ENCODE measurements around the gene SSR2.

SSR2 gene

GRCh38 chr1:155990005-155990739, 30.6 kb downstream of the SSR2 start:
- H3K27ac ChIP-seq (ENCODE audit: extremely low read depth, low read depth, low read length): no peak overlapping the region
- no peaks in the 10 kb centered on the region for H3K4me1 ChIP-seq (ENCODE audit: control insufficient read depth, insufficient read depth, low read length)
- H3K36me3 ChIP-seq (ENCODE audit: control insufficient read depth in 2 of 2, insufficient read depth in 1 of 2, low read length in 2 of 2): no peaks in the 10 kb centered on the region
- CTCF ChIA-PET: interaction anchor here (0.6 to 6.9 kb wide), 27 partner anchors 8 to 239 kb away, joined by 3 to 104 read pairs (median 6); partner anchors contain the start of genes ARHGEF2 and KHDC4
- TF ChIP-seq EGR2 (tag by site-specific recombination; IDR thresholded peaks at IDR 0.05; ENCODE audit: low read depth) (peak; percentile 81), ZNF670 (tag by site-specific recombination; IDR thresholded peaks at IDR 0.05; ENCODE audit: low read depth) (no peak), SP3 (tag by site-specific recombination; IDR thresholded peaks at IDR 0.05) (no peak), ZFHX2 (tag by site-specific recombination; conservative IDR thresholded peaks at IDR 0.05) (peak; percentile 61), ZNF776 (tag by site-specific recombination; IDR thresholded peaks at IDR 0.05; ENCODE audit: borderline replicate concordance) (no peak)
- TF ChIP-seq, protein P1, sequence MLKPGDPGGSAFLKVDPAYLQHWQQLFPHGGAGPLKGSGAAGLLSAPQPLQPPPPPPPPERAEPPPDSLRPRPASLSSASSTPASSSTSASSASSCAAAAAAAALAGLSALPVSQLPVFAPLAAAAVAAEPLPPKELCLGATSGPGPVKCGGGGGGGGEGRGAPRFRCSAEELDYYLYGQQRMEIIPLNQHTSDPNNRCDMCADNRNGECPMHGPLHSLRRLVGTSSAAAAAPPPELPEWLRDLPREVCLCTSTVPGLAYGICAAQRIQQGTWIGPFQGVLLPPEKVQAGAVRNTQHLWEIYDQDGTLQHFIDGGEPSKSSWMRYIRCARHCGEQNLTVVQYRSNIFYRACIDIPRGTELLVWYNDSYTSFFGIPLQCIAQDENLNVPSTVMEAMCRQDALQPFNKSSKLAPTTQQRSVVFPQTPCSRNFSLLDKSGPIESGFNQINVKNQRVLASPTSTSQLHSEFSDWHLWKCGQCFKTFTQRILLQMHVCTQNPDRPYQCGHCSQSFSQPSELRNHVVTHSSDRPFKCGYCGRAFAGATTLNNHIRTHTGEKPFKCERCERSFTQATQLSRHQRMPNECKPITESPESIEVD (tag by site-specific recombination; IDR thresholded peaks at IDR 0.05): no peak
- TF ChIP-seq, protein P2, sequence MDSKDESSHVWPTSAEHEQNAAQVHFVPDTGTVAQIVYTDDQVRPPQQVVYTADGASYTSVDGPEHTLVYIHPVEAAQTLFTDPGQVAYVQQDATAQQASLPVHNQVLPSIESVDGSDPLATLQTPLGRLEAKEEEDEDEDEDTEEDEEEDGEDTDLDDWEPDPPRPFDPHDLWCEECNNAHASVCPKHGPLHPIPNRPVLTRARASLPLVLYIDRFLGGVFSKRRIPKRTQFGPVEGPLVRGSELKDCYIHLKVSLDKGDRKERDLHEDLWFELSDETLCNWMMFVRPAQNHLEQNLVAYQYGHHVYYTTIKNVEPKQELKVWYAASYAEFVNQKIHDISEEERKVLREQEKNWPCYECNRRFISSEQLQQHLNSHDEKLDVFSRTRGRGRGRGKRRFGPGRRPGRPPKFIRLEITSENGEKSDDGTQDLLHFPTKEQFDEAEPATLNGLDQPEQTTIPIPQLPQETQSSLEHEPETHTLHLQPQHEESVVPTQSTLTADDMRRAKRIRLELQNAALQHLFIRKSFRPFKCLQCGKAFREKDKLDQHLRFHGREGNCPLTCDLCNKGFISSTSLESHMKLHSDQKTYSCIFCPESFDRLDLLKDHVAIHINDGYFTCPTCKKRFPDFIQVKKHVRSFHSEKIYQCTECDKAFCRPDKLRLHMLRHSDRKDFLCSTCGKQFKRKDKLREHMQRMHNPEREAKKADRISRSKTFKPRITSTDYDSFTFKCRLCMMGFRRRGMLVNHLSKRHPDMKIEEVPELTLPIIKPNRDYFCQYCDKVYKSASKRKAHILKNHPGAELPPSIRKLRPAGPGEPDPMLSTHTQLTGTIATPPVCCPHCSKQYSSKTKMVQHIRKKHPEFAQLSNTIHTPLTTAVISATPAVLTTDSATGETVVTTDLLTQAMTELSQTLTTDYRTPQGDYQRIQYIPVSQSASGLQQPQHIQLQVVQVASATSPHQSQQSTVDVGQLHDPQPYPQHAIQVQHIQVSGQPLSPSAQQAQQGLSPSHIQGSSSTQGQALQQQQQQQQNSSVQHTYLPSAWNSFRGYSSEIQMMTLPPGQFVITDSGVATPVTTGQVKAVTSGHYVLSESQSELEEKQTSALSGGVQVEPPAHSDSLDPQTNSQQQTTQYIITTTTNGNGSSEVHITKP (tag by site-specific recombination; IDR thresholded peaks at IDR 0.05): no peak
- no peak overlapping the region for H3K4me3 ChIP-seq (ENCODE audit: low read depth, low read length)
- no peaks in the 10 kb centered on the region for H3K9me3 ChIP-seq (ENCODE audit: control insufficient read depth, insufficient read depth, low read depth, low read length)
- POLR2A ChIA-PET: interaction anchor here (0.5 to 1.9 kb wide), 6 partner anchors 12 to 76 kb away, joined by 3 to 8 read pairs (median 3); partner anchors contain the start of genes ARHGEF2 and KHDC4

DNA sequence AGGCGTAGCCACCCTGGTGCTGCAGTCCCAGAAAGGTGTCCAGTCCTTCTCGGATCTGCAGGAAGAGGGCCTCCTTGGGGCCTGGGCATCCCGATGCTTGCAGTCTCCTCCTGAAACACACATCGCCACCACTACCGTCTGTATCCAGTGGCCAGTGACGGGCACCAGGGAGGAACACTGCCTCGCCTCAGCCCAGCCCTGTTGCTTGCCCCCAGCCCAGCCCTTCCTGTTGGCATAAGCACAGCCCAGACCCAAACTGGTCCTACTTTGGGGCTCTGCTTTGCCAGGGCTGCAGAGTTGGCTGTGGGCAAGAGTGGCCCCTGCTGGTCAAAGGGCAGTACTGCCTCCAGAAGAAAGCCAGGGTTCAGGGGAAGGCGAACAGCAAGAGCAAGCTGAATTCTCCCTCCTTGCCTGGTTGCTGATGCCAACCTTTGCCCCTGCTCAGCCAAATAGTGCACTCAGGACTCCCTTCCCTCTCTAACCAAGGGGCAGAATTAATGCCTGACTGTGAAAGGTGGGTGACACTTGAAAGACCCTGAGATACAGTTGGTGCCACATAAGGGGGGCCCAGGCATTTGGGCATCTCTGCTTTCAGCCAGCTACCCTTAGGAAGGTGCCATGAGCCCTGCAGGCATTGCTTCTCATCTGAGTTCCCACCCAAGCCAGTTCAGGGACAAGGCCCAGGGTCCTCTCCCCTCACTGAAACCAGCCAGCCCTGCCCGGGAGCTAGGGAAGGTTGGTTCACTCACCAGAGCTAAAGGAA, 31.3 kb downstream of the SSR2 start:
- Histone ChIP-seq H3K9me3 (ENCODE audit: control insufficient read depth, insufficient read depth, low read depth, low read length) (no peaks in the 10 kb centered on the region), H3K27ac (ENCODE audit: extremely low read depth, low read depth, low read length) (no peak overlapping the region), H3K4me1 (ENCODE audit: control insufficient read depth, insufficient read depth, low read length) (no peaks in the 10 kb centered on the region), H3K36me3 (ENCODE audit: control insufficient read depth in 2 of 2, insufficient read depth in 1 of 2, low read length in 2 of 2) (no peaks in the 10 kb centered on the region), H3K4me3 (ENCODE audit: low read depth, low read length) (no peak overlapping the region)
- ChIA-PET POLR2A (interaction anchor here (0.5 to 1.9 kb wide), 7 partner anchors 11 to 76 kb away, joined by 3 to 8 read pairs (median 3); partner anchors contain the start of genes ARHGEF2 and KHDC4), CTCF (interaction anchor here (0.6 to 6.9 kb wide), 27 partner anchors 8 to 238 kb away, joined by 3 to 104 read pairs (median 6); partner anchors contain the start of genes ARHGEF2 and KHDC4)
- TF ChIP-seq ZNF23 (tag by site-specific recombination; IDR thresholded peaks at IDR 0.05; ENCODE audit: borderline replicate concordance) (no peak), SCRT1 (tag by site-specific recombination; IDR thresholded peaks at IDR 0.05; ENCODE audit: borderline replicate concordance) (no peak), ZNF112 (tag by site-specific recombination; IDR thresholded peaks at IDR 0.05) (no peak), ZNF350 (tag by site-specific recombination; IDR thresholded peaks at IDR 0.05) (no peak), ZNF16 (tag by site-specific recombination; IDR thresholded peaks at IDR 0.05; ENCODE audit: low read depth) (no peak), ZNF777 (tag by site-specific recombination; IDR thresholded peaks at IDR 0.05; ENCODE audit: borderline replicate concordance) (no peak), ZNF610 (tag by site-specific recombination; IDR thresholded peaks at IDR 0.05; ENCODE audit: borderline replicate concordance) (no peak), ZNF48 (tag by site-specific recombination; IDR thresholded peaks at IDR 0.05) (no peak), KLF10 (tag by site-specific recombination; IDR thresholded peaks at IDR 0.05) (no peak)
- TF ChIP-seq, protein P1 (tag by site-specific recombination; IDR thresholded peaks at IDR 0.05): no peak
- TF ChIP-seq, protein P3, sequence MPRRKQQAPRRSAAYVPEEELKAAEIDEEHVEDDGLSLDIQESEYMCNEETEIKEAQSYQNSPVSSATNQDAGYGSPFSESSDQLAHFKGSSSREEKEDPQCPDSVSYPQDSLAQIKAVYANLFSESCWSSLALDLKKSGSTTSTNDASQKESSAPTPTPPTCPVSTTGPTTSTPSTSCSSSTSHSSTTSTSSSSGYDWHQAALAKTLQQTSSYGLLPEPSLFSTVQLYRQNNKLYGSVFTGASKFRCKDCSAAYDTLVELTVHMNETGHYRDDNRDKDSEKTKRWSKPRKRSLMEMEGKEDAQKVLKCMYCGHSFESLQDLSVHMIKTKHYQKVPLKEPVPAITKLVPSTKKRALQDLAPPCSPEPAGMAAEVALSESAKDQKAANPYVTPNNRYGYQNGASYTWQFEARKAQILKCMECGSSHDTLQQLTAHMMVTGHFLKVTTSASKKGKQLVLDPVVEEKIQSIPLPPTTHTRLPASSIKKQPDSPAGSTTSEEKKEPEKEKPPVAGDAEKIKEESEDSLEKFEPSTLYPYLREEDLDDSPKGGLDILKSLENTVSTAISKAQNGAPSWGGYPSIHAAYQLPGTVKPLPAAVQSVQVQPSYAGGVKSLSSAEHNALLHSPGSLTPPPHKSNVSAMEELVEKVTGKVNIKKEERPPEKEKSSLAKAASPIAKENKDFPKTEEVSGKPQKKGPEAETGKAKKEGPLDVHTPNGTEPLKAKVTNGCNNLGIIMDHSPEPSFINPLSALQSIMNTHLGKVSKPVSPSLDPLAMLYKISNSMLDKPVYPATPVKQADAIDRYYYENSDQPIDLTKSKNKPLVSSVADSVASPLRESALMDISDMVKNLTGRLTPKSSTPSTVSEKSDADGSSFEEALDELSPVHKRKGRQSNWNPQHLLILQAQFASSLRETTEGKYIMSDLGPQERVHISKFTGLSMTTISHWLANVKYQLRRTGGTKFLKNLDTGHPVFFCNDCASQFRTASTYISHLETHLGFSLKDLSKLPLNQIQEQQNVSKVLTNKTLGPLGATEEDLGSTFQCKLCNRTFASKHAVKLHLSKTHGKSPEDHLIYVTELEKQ (tag by site-specific recombination; IDR thresholded peaks at IDR 0.05; ENCODE audit: borderline replicate concordance): no peak
- TF ChIP-seq, protein P4, sequence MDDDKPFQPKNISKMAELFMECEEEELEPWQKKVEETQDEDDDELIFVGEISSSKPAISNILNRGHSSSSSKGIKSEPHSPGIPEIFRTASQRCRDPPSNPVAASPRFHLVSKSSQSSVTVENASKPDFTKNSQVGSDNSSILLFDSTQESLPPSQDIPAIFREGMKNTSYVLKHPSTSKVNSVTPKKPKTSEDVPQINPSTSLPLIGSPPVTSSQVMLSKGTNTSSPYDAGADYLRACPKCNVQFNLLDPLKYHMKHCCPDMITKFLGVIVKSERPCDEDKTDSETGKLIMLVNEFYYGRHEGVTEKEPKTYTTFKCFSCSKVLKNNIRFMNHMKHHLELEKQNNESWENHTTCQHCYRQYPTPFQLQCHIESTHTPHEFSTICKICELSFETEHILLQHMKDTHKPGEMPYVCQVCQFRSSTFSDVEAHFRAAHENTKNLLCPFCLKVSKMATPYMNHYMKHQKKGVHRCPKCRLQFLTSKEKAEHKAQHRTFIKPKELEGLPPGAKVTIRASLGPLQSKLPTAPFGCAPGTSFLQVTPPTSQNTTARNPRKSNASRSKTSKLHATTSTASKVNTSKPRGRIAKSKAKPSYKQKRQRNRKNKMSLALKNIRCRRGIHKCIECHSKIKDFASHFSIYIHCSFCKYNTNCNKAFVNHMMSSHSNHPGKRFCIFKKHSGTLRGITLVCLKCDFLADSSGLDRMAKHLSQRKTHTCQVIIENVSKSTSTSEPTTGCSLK (tag by site-specific recombination; IDR thresholded peaks at IDR 0.05): no peak

Measured in HEK293 (cell line).